GM10266 (cell line): ENCODE results near the gene UGT2B17.

Source experiments
- DNase-seq: peaks from one replicate; pipeline ENCODE4 v3.0.0; 2012; ENCODE audit errors: extremely low spot score
- CTCF ChIP-seq: IDR thresholded peaks from 2 replicates; pipeline ENCODE4 v1.5.1; 2012; ENCODE audit warnings: mild to moderate bottlenecking, low read depth; ENCODE audit not compliant: control insufficient read depth, insufficient read depth; ENCODE audit errors: missing control alignments

The UGT2B17 gene

GRCh38 chr4:68499021-68499420, 77.1 kb downstream of the UGT2B17 start:
- DNase-seq: no peak
- TF ChIP-seq CTCF: no peak

- TF ChIP-seq CTCF: peak; percentile 87
- peak; percentile 44 for DNase-seq
Observed at GRCh38 chr4:68498413-68499007, 77.6 kb downstream of the UGT2B17 start.

- no peak for TF ChIP-seq CTCF
Observed at GRCh38 chr4:68494688-68495087, 81.4 kb downstream of the UGT2B17 start.

GRCh38 chr4:68490826-68491457, 85.2 kb downstream of the UGT2B17 start:
- no peak for TF ChIP-seq CTCF
- no peak for DNase-seq

More at GRCh38 chr4:68494688-68495087, 81.4 kb downstream of the UGT2B17 start:
- no peak for DNase-seq

- no peak for DNase-seq
- TF ChIP-seq CTCF: no peak
Observed at GRCh38 chr4:68489338-68489737, 86.8 kb downstream of the UGT2B17 start.
